BJ (cell line): ENCODE measurements around the gene USP20. TPM values are rescaled to one million over a fixed set of nuclear protein-coding genes. Genes with fewer than 3 reads are reported as not detected.

Experiments used
- CTCF ChIA-PET: fragments of 350-600 bp; formaldehyde crosslinking; extraction: SDS; loops from one replicate; lab custom pipeline; 2021; ENCODE audit warnings: antibody characterized with exemption, inconsistent platforms; lab: Yijun Ruan, JAX
- POLR2A ChIA-PET: fragments of 300-600 bp; sonication (Branson Sonifier 250); formaldehyde crosslinking; extraction: SDS; loops from one replicate; lab custom pipeline; 2021; ENCODE audit warnings: antibody characterized with exemption; lab: Charles Lee
- DNase-seq: peaks from one replicate; pipeline ENCODE4 v3.0.0-alpha.2; 2011; ENCODE audit warnings: low read depth
- H3K27me3 ChIP-seq: 2 replicates; pipeline ENCODE4 v1.6.0; 2011; ENCODE audit warnings: low read length; ENCODE audit not compliant: control insufficient read depth, insufficient read depth
- H3K36me3 ChIP-seq: 2 replicates; pipeline ENCODE4 v1.5.1; 2011; ENCODE audit warnings: low read length; ENCODE audit not compliant: control insufficient read depth, insufficient read depth
- H3K4me3 ChIP-seq: 2 replicates; pipeline ENCODE4 v1.5.1; 2011; ENCODE audit warnings: low read depth, mild to moderate bottlenecking, control low read depth, low read length
- CTCF ChIP-seq: IDR thresholded peaks from 2 replicates; pipeline ENCODE4 v1.5.1; 2011; ENCODE audit warnings: low read depth, mild to moderate bottlenecking, control low read depth, inconsistent platforms, low read length, moderate library complexity; ENCODE audit not compliant: insufficient read depth
- polyA plus RNA-seq: library from polyadenylated mRNA; depleted of rRNA; stranded (reverse); fragments of >200 nt; gene quantifications from 2 replicates; pipeline ENCODE4 v1.2.3, GENCODE V29; 2011

Gene USP20
- polyA plus RNA-seq, 1 experiment: 19.0 TPM

DNA sequence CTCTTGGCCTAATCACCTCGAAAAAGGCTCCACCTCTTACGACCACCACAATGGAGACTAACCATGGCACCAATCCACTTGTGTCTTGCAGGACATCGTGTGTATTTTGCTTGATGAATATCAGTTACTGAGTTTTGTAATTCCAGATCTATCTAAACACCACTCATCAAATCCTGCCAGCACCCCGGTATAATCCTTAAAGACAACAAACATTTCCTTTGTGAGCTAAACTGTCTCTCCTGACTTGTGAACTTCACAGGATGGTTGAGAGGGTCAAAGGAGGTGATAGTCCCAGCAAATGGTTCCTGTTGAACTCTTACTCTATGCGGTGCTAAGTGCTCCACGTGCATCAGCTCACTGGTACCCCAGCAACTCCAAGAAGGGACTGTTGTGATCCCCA, 36.3 kb upstream of the USP20 start:
- H3K27me3 ChIP-seq: peaks cover 4% of the 10 kb centered on the region
- no peak overlapping the region for H3K4me3 ChIP-seq
- POLR2A ChIA-PET: no interaction called here
- no peak for DNase-seq
- TF ChIP-seq CTCF: no peak
- H3K36me3 ChIP-seq: no peaks in the 10 kb centered on the region
- CTCF ChIA-PET: interaction anchor here (0.8 kb wide), 1 partner anchor 9 kb away, joined by 3 read pairs; no protein-coding TSS in a partner anchor

DNA sequence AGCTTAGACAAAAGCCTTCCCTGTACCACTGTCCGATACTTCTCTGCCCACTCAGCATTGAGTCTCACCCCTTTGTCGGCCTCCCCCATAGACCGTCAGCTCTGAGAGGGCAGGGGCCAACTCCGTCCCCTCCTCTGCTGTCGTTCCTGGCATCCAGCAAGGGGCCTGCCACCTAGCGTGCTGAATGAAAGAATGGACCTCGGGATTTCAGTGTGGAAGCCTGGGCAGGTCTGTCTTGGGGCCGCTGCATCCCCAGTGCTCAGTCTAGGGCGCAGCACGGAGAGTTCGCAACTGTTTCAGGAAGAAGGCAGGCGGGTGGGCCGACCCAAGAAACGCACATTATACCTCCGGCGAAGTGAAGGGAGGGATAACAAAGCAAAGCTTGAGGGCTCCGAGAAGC, 33.8 kb upstream of the USP20 start:
- Histone ChIP-seq H3K4me3 (no peak overlapping the region), H3K36me3 (peaks cover 2% of the 10 kb centered on the region), H3K27me3 (no peaks in the 10 kb centered on the region)
- POLR2A ChIA-PET: no interaction called here
- no peak for DNase-seq
- TF ChIP-seq CTCF: no peak
- CTCF ChIA-PET: interaction anchor here (0.6 to 1.8 kb wide), 3 partner anchors 11 to 74 kb away, joined by 3 to 10 read pairs (median 4); no protein-coding TSS in a partner anchor

- peak; percentile 65 for DNase-seq
- Histone ChIP-seq H3K36me3 (peaks cover 2% of the 10 kb centered on the region), H3K4me3 (peak within 1 kb of the TSS; percentile 79), H3K27me3 (no peaks in the 10 kb centered on the region)
- TF ChIP-seq CTCF: no peak
- ChIA-PET CTCF (interaction anchor here (0.7 to 1.8 kb wide), 2 partner anchors 13 to 77 kb away, joined by 3 to 10 read pairs; no protein-coding TSS in a partner anchor), POLR2A (interaction anchor here (0.6 kb wide), 1 partner anchor 54 kb away, joined by 3 read pairs; no protein-coding TSS in a partner anchor)
These were observed 32.2 kb upstream of the USP20 start, which contains the start of gene TOR1B for GRCh38 chr9:129802833-129803675. Gene TOR1B, plus strand, starts transcription at chr9:129803184. Its CDS starts 29 bp downstream, at chr9:129803213.

DNA sequence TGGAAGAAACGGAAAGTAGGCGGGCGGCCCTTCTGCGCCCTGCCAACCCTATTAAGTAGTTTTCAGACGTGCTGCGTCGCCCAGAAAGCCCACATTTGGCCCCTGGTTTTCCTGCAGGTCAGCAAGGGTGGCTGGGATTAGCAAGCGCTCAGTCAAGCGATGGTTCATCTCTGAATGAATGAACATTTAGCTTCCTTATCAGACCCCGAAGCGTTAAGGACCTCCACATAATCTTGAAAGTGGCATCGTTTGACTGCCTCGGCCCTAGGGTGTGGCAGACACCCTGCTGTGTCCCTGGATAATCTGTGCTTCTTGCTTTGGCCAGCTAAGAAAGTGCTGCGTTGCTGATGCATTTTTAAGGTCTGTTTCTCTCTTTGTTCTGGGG, 31.6 kb upstream of the USP20 start:
- no peaks in the 10 kb centered on the region for H3K27me3 ChIP-seq
- H3K36me3 ChIP-seq: peaks cover 2% of the 10 kb centered on the region
- DNase-seq: no peak
- ChIA-PET CTCF (no interaction called here), POLR2A (interaction anchor here (0.6 kb wide), 1 partner anchor 54 kb away, joined by 3 read pairs; no protein-coding TSS in a partner anchor)
- TF ChIP-seq CTCF: no peak
- peak overlapping the region; percentile 79 for H3K4me3 ChIP-seq

GRCh38 chr9:129806061-129806460, 29.2 kb upstream of the USP20 start:
- no peak for TF ChIP-seq CTCF
- ChIA-PET POLR2A (interaction anchor here (0.5 kb wide), 1 partner anchor 228 kb away, joined by 5 read pairs; no protein-coding TSS in a partner anchor), CTCF (no interaction called here)
- DNase-seq: no peak
- Histone ChIP-seq H3K27me3 (no peaks in the 10 kb centered on the region), H3K36me3 (peaks cover 7% of the 10 kb centered on the region), H3K4me3 (no peak overlapping the region)
